Putamen (tissue), 1 donor: ENCODE measurements around the gene TP53.
"Not testable (repeated sequence)": the region's sequence is repeated elsewhere in the genome, so short reads cannot be mapped to it uniquely, and the experiment has no call there.

Experiments used
- DNase-seq: peaks from one replicate; pipeline ENCODE4 v3.0.0-alpha.2; 2016; ENCODE audit warnings: low spot score

TP53 gene

DNA sequence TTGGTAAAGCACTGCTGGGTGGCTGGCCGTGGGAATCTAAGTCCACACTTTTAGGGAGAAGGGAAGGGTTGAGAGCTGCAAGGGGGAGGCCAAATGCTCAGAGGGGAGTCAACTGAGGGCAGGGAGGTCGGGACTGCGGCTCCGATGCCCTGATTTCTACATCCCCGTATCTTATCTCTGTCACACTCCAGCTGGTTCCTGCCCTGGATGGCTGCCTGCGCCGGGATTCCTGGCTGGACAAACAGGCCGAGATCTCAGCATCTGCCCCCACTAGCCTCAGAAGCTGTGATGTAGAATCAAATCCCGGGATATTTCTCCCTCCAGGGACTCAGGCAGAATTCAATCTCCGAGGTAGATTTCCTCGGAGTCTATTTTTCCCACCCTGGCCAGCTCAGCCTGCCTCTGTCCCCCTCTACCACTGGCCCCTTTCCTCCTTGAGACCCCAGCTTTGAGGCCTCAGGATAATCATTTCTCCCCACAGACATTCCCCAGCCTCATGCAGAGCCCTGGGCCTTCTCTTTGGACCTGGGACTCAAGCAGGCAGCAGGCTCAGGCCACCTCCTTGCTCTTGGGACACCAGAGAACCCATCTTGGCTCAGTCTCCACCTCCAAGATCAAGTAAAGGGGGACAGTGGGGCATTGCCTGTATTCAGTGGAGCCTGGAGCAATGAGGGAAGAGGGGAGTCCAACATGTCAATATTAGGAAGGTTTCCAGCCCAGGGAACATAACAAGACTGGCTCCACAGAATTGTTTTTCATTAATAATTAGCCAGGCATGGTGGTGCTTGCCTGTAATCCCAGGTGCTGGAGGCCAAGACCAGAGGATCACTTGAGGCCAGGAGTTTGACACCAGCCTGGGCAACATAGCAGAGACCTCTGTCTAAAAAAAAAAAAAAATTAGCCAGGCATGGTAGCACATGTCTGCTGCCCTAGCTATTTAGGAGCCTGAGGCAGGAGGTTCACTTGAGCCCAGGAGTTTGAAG lies 55.6 kb downstream of the TP53 start:
- DNase-seq, result no peak

GRCh38 chr17:7629939-7630571 lies 57.2 kb downstream of the TP53 start, which contains the start of gene SHBG:
Gene SHBG (plus strand): TSS chr17:7630135. CDS start chr17:7630173, 38 bp downstream.
- no peak for DNase-seq

- peak; percentile 96 for DNase-seq
These were observed 59.8 kb downstream of the TP53 start, which contains the start of gene SAT2 for GRCh38 chr17:7627250-7628121. Gene SAT2 (minus strand): TSS chr17:7627821. CDS start chr17:7627635, 186 bp downstream.

- no peak for DNase-seq
These were observed 60.4 kb downstream of the TP53 start for GRCh38 chr17:7626956-7627249.

GRCh38 chr17:7626307-7626706 lies 61.0 kb downstream of the TP53 start:
- DNase-seq, result no peak

DNA sequence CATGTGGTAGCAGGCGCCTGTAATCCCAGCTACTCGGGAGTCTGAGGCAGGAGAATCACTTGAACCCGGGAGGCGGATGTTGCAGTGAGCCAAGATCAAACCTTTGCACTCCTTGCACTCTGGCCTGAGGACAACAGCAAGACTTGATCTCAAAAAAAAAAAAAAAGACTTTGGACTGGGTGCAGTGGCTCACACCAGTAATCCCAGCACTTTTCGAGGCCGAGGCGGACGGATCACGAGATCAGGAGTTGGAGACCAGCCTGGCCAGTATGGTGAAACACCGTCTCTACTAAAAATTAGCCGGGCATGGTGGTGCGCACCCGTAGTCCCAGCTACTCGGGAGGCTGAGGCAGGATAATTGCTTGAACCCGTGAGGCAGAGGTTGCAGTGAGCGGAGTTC lies 61.5 kb downstream of the TP53 start:
- not testable (repeated sequence) for DNase-seq

- DNase-seq, result no peak
These were observed 63.6 kb downstream of the TP53 start for GRCh38 chr17:7623661-7624060.

DNA sequence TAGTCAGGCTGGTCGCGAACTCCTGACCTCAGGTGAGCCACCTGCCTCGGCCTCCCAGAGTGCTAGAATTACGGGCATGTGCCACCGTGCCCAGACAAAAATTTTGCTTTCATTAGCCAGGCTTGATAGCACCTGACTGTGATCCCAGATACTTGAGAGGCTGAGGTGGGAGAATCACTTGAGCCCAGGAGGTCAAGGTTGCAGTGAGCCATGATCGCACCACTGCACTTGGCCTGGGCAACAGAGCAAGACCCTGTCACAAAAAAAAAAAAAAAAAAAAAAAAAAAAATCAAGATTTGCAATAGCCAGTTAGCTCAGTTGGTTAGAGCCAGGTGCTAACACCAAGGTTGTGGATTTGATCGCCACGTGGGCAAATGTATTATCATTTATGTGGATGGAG lies 66.5 kb downstream of the TP53 start:
- no peak for DNase-seq

GRCh38 chr17:7618608-7619007 lies 68.7 kb downstream of the TP53 start:
- DNase-seq, result no peak
